Sigmoid colon (tissue), 4 donors: Measurements from ENCODE around the gene HECW1.

Experiments
- EP300 ChIP-seq, 4 donors: sonication (generic); formaldehyde crosslinking; IDR thresholded peaks; one replicate each; pipeline ENCODE4 v1.6.1; 2017; ENCODE audit warnings: antibody characterized with exemption in 4 of 4
- POLR2AphosphoS5 ChIP-seq, 4 donors: sonication (generic); formaldehyde crosslinking; IDR thresholded peaks; one replicate each; pipeline ENCODE4 v1.6.1; 2017; ENCODE audit warnings: antibody characterized with exemption in 4 of 4
- TF ChIP-seq, protein P1 (sequence below), 4 experiments: fragments of 450-650 bp in 3 of 4; fragments of 200-600 bp in 1 of 4; IDR thresholded peaks; one replicate each; pipeline ENCODE4 v1.5.1; 2016 to 2019; ENCODE audit warnings: antibody characterized with exemption in 4 of 4, mild to moderate bottlenecking in 3 of 4, moderate library complexity in 2 of 4

DNA sequence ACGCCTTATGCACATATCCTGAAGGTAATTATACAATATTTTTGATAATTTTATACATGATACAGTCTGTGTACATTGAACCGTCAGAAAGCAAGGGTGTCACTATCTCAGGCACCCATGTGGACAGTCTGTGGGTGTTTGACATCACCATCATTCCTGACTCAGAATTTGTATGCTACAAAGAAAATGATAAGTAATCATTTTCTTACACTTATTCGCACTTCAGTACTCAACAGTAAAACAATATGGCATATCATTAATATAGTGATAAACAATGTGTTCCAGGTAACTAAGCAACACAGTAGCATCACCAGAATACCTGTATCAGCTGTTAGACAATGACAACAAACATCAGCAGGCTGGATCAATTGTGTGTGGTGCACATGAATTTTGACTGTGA, 17.9 kb downstream of the HECW1 start:
- TF ChIP-seq, protein P1, sequence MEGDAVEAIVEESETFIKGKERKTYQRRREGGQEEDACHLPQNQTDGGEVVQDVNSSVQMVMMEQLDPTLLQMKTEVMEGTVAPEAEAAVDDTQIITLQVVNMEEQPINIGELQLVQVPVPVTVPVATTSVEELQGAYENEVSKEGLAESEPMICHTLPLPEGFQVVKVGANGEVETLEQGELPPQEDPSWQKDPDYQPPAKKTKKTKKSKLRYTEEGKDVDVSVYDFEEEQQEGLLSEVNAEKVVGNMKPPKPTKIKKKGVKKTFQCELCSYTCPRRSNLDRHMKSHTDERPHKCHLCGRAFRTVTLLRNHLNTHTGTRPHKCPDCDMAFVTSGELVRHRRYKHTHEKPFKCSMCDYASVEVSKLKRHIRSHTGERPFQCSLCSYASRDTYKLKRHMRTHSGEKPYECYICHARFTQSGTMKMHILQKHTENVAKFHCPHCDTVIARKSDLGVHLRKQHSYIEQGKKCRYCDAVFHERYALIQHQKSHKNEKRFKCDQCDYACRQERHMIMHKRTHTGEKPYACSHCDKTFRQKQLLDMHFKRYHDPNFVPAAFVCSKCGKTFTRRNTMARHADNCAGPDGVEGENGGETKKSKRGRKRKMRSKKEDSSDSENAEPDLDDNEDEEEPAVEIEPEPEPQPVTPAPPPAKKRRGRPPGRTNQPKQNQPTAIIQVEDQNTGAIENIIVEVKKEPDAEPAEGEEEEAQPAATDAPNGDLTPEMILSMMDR (IDR thresholded peaks at IDR 0.05) = no peak
- no peak for TF ChIP-seq POLR2AphosphoS5 (IDR thresholded peaks at IDR 0.05)
- no peak for TF ChIP-seq EP300 (IDR thresholded peaks at IDR 0.05)
